ENCODE results near the gene ARSB.

Gene ARSB

GRCh38 chr5:79014631-79015030 lies 29.5 kb upstream of the ARSB start:
- Histone ChIP-seq H3K27ac (ENCODE audit: low read length) (no peak overlapping the region), H3K36me3 (ENCODE audit: control insufficient read depth, low read depth, low read length) (no peaks in the 10 kb centered on the region), H3K4me3 (ENCODE audit: low read length) (no peak overlapping the region), H3K9me3 (ENCODE audit: control insufficient read depth, low read depth, low read length) (peaks cover 6% of the 10 kb centered on the region), H3K27me3 (ENCODE audit: control insufficient read depth, insufficient read depth, low read length) (no peaks in the 10 kb centered on the region), H3K4me1 (ENCODE audit: control insufficient read depth, low read depth, low read length) (no peaks in the 10 kb centered on the region), H3K9ac (ENCODE audit: low read length) (no peak overlapping the region)

GRCh38 chr5:79011869-79012268 lies 26.8 kb upstream of the ARSB start:
- peaks cover 6% of the 10 kb centered on the region for H3K9me3 ChIP-seq (ENCODE audit: control insufficient read depth, low read depth, low read length)

DNA sequence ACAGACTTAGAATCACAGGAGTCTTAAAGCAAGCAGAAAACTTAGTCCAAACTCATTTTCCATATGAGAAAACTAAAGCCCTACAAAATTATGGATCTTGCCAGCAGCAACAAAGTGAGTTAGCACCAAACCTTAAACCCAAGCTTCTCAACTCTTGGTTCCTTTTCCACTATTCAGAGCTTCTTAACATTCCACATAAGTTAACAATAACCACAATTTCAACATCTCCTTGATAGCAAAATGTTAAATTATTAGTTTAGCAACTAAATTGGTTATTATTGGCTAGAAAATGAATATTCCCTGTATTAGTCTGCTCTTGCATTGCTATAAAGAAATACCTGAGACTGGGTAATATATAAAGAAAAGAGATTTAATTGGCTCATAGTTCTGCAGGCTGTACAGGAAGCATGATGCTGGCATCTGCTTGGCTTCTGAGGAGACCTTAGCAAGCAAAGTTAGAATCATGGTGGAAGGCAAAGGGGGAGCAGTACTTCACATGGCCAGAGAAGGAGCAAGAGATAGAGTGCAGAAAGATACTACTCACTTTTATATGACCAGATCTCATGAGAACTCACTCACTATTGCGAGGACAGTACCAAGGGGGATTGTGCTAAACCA lies 26.2 kb upstream of the ARSB start:
- no peak overlapping the region for H3K4me3 ChIP-seq (ENCODE audit: low read length)
- no peaks in the 10 kb centered on the region for H3K4me1 ChIP-seq (ENCODE audit: control insufficient read depth, low read depth, low read length)
- no peaks in the 10 kb centered on the region for H3K36me3 ChIP-seq (ENCODE audit: control insufficient read depth, low read depth, low read length)

More at GRCh38 chr5:79011869-79012268, 26.8 kb upstream of the ARSB start:
- Histone ChIP-seq H3K27me3 (ENCODE audit: control insufficient read depth, insufficient read depth, low read length) (no peaks in the 10 kb centered on the region), H3K9ac (ENCODE audit: low read length) (no peak overlapping the region), H3K4me1 (ENCODE audit: control insufficient read depth, low read depth, low read length) (no peaks in the 10 kb centered on the region), H3K4me3 (ENCODE audit: low read length) (no peak overlapping the region), H3K27ac (ENCODE audit: low read length) (no peak overlapping the region), H3K36me3 (ENCODE audit: control insufficient read depth, low read depth, low read length) (no peaks in the 10 kb centered on the region)

GRCh38 chr5:79008362-79008761 lies 23.3 kb upstream of the ARSB start:
- Histone ChIP-seq H3K4me3 (ENCODE audit: low read length) (no peak overlapping the region), H3K9me3 (ENCODE audit: control insufficient read depth, low read depth, low read length) (peaks cover 6% of the 10 kb centered on the region), H3K27me3 (ENCODE audit: control insufficient read depth, insufficient read depth, low read length) (no peaks in the 10 kb centered on the region), H3K9ac (ENCODE audit: low read length) (no peak overlapping the region), H3K27ac (ENCODE audit: low read length) (no peak overlapping the region), H3K36me3 (ENCODE audit: control insufficient read depth, low read depth, low read length) (no peaks in the 10 kb centered on the region), H3K4me1 (ENCODE audit: control insufficient read depth, low read depth, low read length) (no peaks in the 10 kb centered on the region)

More for the DNA sequence above, 26.2 kb upstream of the ARSB start:
- H3K9me3 ChIP-seq (ENCODE audit: control insufficient read depth, low read depth, low read length) = peaks cover 6% of the 10 kb centered on the region
- no peak overlapping the region for H3K9ac ChIP-seq (ENCODE audit: low read length)
- H3K27ac ChIP-seq (ENCODE audit: low read length) = no peak overlapping the region
- no peaks in the 10 kb centered on the region for H3K27me3 ChIP-seq (ENCODE audit: control insufficient read depth, insufficient read depth, low read length)

- H3K4me1 ChIP-seq (ENCODE audit: control insufficient read depth, low read depth, low read length) = no peaks in the 10 kb centered on the region
- H3K9ac ChIP-seq (ENCODE audit: low read length) = no peak overlapping the region
- H3K36me3 ChIP-seq (ENCODE audit: control insufficient read depth, low read depth, low read length) = no peaks in the 10 kb centered on the region
- no peak overlapping the region for H3K4me3 ChIP-seq (ENCODE audit: low read length)
- H3K27me3 ChIP-seq (ENCODE audit: control insufficient read depth, insufficient read depth, low read length) = no peaks in the 10 kb centered on the region
- peaks cover 2% of the 10 kb centered on the region for H3K9me3 ChIP-seq (ENCODE audit: control insufficient read depth, low read depth, low read length)
- H3K27ac ChIP-seq (ENCODE audit: low read length) = no peak overlapping the region
Observed at GRCh38 chr5:79007872-79008271, 22.8 kb upstream of the ARSB start.

DNA sequence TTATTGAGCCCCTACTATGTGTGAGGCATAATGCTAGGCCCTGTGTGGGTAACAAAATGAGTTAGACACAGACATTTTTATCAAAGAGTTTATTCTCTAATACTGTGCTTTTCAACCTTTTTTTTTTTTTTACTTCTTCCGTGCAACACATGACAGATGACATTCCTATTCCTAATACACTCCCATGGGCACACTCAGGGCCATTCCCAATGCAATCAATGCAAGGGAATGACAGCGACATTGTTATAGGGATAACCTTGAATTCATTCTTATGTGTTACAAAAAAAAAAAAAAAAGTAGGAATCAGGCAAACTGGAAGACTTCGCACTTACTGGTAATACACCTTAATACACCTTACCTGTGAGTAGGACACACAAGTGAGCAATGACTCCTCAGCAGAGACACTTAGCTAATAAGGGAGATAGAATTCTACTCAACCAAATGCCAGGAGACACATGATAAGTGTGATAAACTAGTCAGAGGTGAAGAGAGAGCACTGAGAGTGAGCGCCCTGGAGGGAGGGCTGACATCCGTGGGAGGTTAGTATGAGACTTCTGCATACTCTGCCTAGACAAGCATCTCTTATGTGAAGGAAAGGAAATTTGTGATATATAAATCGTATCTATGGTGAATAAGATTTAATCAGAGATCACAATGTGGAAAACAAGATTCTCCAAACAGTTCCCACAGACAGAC lies 21.0 kb upstream of the ARSB start:
- Histone ChIP-seq H3K36me3 (ENCODE audit: control insufficient read depth, low read depth, low read length) (no peaks in the 10 kb centered on the region), H3K4me1 (ENCODE audit: control insufficient read depth, low read depth, low read length) (no peaks in the 10 kb centered on the region), H3K27me3 (ENCODE audit: control insufficient read depth, insufficient read depth, low read length) (no peaks in the 10 kb centered on the region), H3K9ac (ENCODE audit: low read length) (no peak overlapping the region), H3K4me3 (ENCODE audit: low read length) (no peak overlapping the region), H3K27ac (ENCODE audit: low read length) (no peak overlapping the region), H3K9me3 (ENCODE audit: control insufficient read depth, low read depth, low read length) (no peaks in the 10 kb centered on the region)

DNA sequence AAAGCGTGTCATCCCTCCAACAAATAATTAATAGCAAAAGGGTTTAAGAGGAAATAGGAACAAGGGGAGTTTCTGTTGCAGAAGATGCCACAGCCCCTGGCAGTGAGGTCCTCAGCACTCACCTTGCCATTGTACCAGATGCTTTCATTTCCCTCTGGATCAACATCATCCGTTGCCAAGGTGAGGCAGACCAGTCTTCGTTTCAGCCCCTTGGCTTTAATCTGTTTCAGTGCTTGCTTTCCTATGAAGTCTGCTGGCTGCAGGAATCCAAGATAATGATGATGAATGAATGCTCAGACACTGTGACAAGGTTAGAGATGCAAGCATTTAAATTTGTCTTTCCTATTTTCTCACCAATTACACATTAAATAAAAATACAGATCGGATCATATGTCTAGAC lies 20.0 kb upstream of the ARSB start:
- no peak overlapping the region for H3K27ac ChIP-seq (ENCODE audit: low read length)
- no peaks in the 10 kb centered on the region for H3K4me1 ChIP-seq (ENCODE audit: control insufficient read depth, low read depth, low read length)
- H3K36me3 ChIP-seq (ENCODE audit: control insufficient read depth, low read depth, low read length) = no peaks in the 10 kb centered on the region
- H3K4me3 ChIP-seq (ENCODE audit: low read length) = no peak overlapping the region
- no peaks in the 10 kb centered on the region for H3K27me3 ChIP-seq (ENCODE audit: control insufficient read depth, insufficient read depth, low read length)
- no peak overlapping the region for H3K9ac ChIP-seq (ENCODE audit: low read length)
- no peaks in the 10 kb centered on the region for H3K9me3 ChIP-seq (ENCODE audit: control insufficient read depth, low read depth, low read length)

GRCh38 chr5:79002374-79002773 lies 17.3 kb upstream of the ARSB start:
- Histone ChIP-seq H3K4me3 (ENCODE audit: low read length) (no peak overlapping the region), H3K27ac (ENCODE audit: low read length) (no peak overlapping the region), H3K36me3 (ENCODE audit: control insufficient read depth, low read depth, low read length) (no peaks in the 10 kb centered on the region), H3K9ac (ENCODE audit: low read length) (no peak overlapping the region), H3K9me3 (ENCODE audit: control insufficient read depth, low read depth, low read length) (no peaks in the 10 kb centered on the region), H3K27me3 (ENCODE audit: control insufficient read depth, insufficient read depth, low read length) (no peaks in the 10 kb centered on the region), H3K4me1 (ENCODE audit: control insufficient read depth, low read depth, low read length) (no peaks in the 10 kb centered on the region)

GRCh38 chr5:79001471-79001870 lies 16.4 kb upstream of the ARSB start:
- no peak overlapping the region for H3K27ac ChIP-seq (ENCODE audit: low read length)
- no peaks in the 10 kb centered on the region for H3K27me3 ChIP-seq (ENCODE audit: control insufficient read depth, insufficient read depth, low read length)
- H3K9ac ChIP-seq (ENCODE audit: low read length) = no peak overlapping the region
- no peaks in the 10 kb centered on the region for H3K4me1 ChIP-seq (ENCODE audit: control insufficient read depth, low read depth, low read length)
- H3K4me3 ChIP-seq (ENCODE audit: low read length) = no peak overlapping the region
- H3K36me3 ChIP-seq (ENCODE audit: control insufficient read depth, low read depth, low read length) = no peaks in the 10 kb centered on the region
- H3K9me3 ChIP-seq (ENCODE audit: control insufficient read depth, low read depth, low read length) = no peaks in the 10 kb centered on the region

DNA sequence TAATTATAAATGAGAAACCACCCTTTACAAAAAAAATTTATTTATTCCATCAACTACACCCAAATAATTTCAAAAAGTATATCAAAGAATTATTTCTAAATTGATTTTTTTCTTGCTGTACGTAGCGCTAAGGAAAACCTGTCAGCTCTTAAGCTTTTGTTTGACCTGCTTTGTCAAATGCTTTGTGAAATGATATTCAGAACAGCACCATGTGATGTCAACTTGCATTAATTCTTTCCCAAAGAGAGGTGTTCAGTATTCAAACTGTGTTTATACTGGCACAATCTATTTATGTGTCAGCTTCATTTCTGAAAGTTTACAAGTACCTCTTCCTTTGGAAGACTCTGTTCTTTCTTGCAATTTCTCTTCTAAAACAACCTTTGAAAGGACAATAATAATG lies 12.0 kb upstream of the ARSB start:
- Histone ChIP-seq H3K27ac (ENCODE audit: low read length) (no peak overlapping the region), H3K9me3 (ENCODE audit: control insufficient read depth, low read depth, low read length) (no peaks in the 10 kb centered on the region), H3K36me3 (ENCODE audit: control insufficient read depth, low read depth, low read length) (no peaks in the 10 kb centered on the region), H3K4me1 (ENCODE audit: control insufficient read depth, low read depth, low read length) (no peaks in the 10 kb centered on the region), H3K4me3 (ENCODE audit: low read length) (no peak overlapping the region), H3K9ac (ENCODE audit: low read length) (no peak overlapping the region), H3K27me3 (ENCODE audit: control insufficient read depth, insufficient read depth, low read length) (no peaks in the 10 kb centered on the region)

DNA sequence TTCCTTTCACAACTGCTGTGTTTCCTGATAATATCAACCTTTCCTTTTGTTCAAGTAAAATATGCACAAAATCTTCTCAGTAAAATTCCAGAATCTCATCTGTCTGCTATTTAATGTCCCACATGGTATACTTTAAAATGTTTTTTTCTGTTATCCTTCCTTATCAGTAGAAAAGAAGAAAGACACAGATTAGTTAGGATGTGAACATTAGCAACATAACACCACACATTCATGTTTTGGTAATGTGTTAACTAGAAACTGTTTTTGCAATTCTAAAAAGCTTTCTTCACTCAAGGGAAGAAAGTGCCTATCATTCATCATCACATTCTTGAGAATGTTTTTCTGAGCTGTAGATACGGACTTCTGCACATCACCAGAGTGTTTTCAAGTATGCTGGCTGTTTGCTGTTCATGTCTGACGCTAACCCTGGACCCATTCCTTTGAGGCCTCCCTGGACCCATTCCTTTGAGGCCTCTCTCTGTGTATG lies 10.5 kb upstream of the ARSB start:
- no peaks in the 10 kb centered on the region for H3K4me1 ChIP-seq (ENCODE audit: control insufficient read depth, low read depth, low read length)
- H3K36me3 ChIP-seq (ENCODE audit: control insufficient read depth, low read depth, low read length) = no peaks in the 10 kb centered on the region
- no peak overlapping the region for H3K27ac ChIP-seq (ENCODE audit: low read length)
- no peaks in the 10 kb centered on the region for H3K27me3 ChIP-seq (ENCODE audit: control insufficient read depth, insufficient read depth, low read length)
- H3K4me3 ChIP-seq (ENCODE audit: low read length) = no peak overlapping the region
- no peak overlapping the region for H3K9ac ChIP-seq (ENCODE audit: low read length)
- no peaks in the 10 kb centered on the region for H3K9me3 ChIP-seq (ENCODE audit: control insufficient read depth, low read depth, low read length)

- H3K27ac ChIP-seq (ENCODE audit: low read length) = no peak overlapping the region
- no peaks in the 10 kb centered on the region for H3K27me3 ChIP-seq (ENCODE audit: control insufficient read depth, insufficient read depth, low read length)
- no peak overlapping the region for H3K9ac ChIP-seq (ENCODE audit: low read length)
- no peak overlapping the region for H3K4me3 ChIP-seq (ENCODE audit: low read length)
- H3K4me1 ChIP-seq (ENCODE audit: control insufficient read depth, low read depth, low read length) = no peaks in the 10 kb centered on the region
- H3K9me3 ChIP-seq (ENCODE audit: control insufficient read depth, low read depth, low read length) = no peaks in the 10 kb centered on the region
- no peaks in the 10 kb centered on the region for H3K36me3 ChIP-seq (ENCODE audit: control insufficient read depth, low read depth, low read length)
Observed at GRCh38 chr5:78993165-78993564, 8.1 kb upstream of the ARSB start.
